ENCODE measurements around the gene G0S2. TPM values are rescaled to one million over a fixed set of nuclear protein-coding genes. Genes with fewer than 3 reads are reported as not detected.
A peak's percentile ranks its signal among the peaks of the same experiment; 100 is the strongest.

Gene G0S2
- total RNA-seq, 1 experiment from 2014 or later: 4.0 TPM

GRCh38 chr1:209670441-209671082 is 4.7 kb upstream of the G0S2 start:
- no peaks in the 10 kb centered on the region for H3K9me3 Mint-ChIP-seq (ENCODE audit: low read depth, unreplicated experiment)
- peaks cover 4% of the 10 kb centered on the region for H3K27me3 Mint-ChIP-seq (ENCODE audit: unreplicated experiment)
- H3K36me3 Mint-ChIP-seq (ENCODE audit: insufficient read depth, unreplicated experiment): peaks cover 22% of the 10 kb centered on the region
- no peak for DNase-seq
- no peak overlapping the region for H3K4me3 Mint-ChIP-seq (ENCODE audit: low read depth, unreplicated experiment)
- no TSS peak for BruUV-seq (replicated peaks)
- peaks cover 38% of the 10 kb centered on the region for H3K4me1 Mint-ChIP-seq (ENCODE audit: low read depth, unreplicated experiment)
- intact Hi-C loops (cut with micrococcal nuclease; ENCODE audit: unreplicated experiment): loop anchor here (10.0 kb wide), 1 partner anchor 1264 kb away; no protein-coding TSS in a partner anchor
- CTCF ChIA-PET: no interaction called here
- H3K27ac Mint-ChIP-seq (ENCODE audit: unreplicated experiment): no peak overlapping the region
- TF ChIP-seq CTCF (IDR thresholded peaks at IDR 0.05; ENCODE audit: unreplicated experiment): no peak

GRCh38 chr1:209672705-209673630 is 2.2 kb upstream of the G0S2 start:
- Mint-ChIP-seq H3K4me1 (ENCODE audit: low read depth, unreplicated experiment) (peaks cover 54% of the 10 kb centered on the region), H3K36me3 (ENCODE audit: insufficient read depth, unreplicated experiment) (peaks cover 27% of the 10 kb centered on the region), H3K27ac (ENCODE audit: unreplicated experiment) (peak overlapping the region; percentile 30), H3K9me3 (ENCODE audit: low read depth, unreplicated experiment) (no peaks in the 10 kb centered on the region), H3K4me3 (ENCODE audit: low read depth, unreplicated experiment) (no peak overlapping the region), H3K27me3 (ENCODE audit: unreplicated experiment) (peaks cover 28% of the 10 kb centered on the region)
- BruUV-seq (replicated peaks): no TSS peak
- no peak for TF ChIP-seq CTCF (IDR thresholded peaks at IDR 0.05; ENCODE audit: unreplicated experiment)
- CTCF ChIA-PET: interaction anchor here (4.8 kb wide), 1 partner anchor 21 kb away, joined by 58 read pairs; the partner anchor contains the start of gene LAMB3
- no peak for DNase-seq
- intact Hi-C loops (cut with micrococcal nuclease; ENCODE audit: unreplicated experiment): loop anchor here (2.0 to 10.0 kb wide), 2 partner anchors 18 to 1262 kb away; no protein-coding TSS in a partner anchor

GRCh38 chr1:209673631-209674417 is 1.4 kb upstream of the G0S2 start:
- no peak for TF ChIP-seq CTCF (IDR thresholded peaks at IDR 0.05; ENCODE audit: unreplicated experiment)
- H3K36me3 Mint-ChIP-seq (ENCODE audit: insufficient read depth, unreplicated experiment): peaks cover 27% of the 10 kb centered on the region
- no TSS peak for BruUV-seq (replicated peaks)
- H3K4me1 Mint-ChIP-seq (ENCODE audit: low read depth, unreplicated experiment): peaks cover 54% of the 10 kb centered on the region
- peak overlapping the region; percentile 57 for H3K27ac Mint-ChIP-seq (ENCODE audit: unreplicated experiment)
- peak overlapping the region; percentile 80 for H3K4me3 Mint-ChIP-seq (ENCODE audit: low read depth, unreplicated experiment)
- peaks cover 30% of the 10 kb centered on the region for H3K27me3 Mint-ChIP-seq (ENCODE audit: unreplicated experiment)
- intact Hi-C loops (cut with micrococcal nuclease; ENCODE audit: unreplicated experiment): loop anchor here (2.0 to 10.0 kb wide), 2 partner anchors 19 to 1261 kb away; no protein-coding TSS in a partner anchor
- no peaks in the 10 kb centered on the region for H3K9me3 Mint-ChIP-seq (ENCODE audit: low read depth, unreplicated experiment)
- no peak for DNase-seq
- CTCF ChIA-PET: interaction anchor here (0.7 to 4.8 kb wide), 3 partner anchors 8 to 22 kb away, joined by 4 to 58 read pairs (median 9); partner anchors contain the start of gene LAMB3

Data from Calu3 (cell line).